ENCODE results near the gene PRICKLE4. TPM values are rescaled to one million over a fixed set of nuclear protein-coding genes. Genes with fewer than 3 reads are reported as not detected.

Gene PRICKLE4
- total and polyA plus RNA-seq, 2 of the 8 experiments (the other 6 are each of a cell fraction or from before 2014, with no cell fraction given): 0.32 to 1.4 TPM

DNA sequence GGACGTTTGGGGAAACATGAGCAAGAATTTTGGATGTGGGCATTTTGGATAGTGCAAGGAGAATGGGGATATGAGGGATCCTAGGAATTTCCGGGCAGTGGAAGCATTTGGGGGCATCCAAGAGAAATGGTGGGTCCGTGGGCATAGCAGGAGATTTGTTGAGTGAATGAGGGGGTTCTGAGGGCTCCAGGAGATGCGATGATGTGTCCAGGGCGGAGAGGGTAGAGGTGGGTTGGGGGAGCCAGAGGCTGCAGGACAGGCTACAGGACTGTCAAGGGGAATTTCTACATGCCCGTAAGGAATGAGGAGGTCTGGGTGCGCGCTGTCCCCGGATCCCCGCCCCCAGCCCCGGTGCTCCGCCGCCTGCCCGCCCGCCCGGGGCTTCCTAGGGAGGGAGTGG is 1.2 kb upstream of the PRICKLE4 start (continued):
- TF ChIP-seq, protein P1, sequence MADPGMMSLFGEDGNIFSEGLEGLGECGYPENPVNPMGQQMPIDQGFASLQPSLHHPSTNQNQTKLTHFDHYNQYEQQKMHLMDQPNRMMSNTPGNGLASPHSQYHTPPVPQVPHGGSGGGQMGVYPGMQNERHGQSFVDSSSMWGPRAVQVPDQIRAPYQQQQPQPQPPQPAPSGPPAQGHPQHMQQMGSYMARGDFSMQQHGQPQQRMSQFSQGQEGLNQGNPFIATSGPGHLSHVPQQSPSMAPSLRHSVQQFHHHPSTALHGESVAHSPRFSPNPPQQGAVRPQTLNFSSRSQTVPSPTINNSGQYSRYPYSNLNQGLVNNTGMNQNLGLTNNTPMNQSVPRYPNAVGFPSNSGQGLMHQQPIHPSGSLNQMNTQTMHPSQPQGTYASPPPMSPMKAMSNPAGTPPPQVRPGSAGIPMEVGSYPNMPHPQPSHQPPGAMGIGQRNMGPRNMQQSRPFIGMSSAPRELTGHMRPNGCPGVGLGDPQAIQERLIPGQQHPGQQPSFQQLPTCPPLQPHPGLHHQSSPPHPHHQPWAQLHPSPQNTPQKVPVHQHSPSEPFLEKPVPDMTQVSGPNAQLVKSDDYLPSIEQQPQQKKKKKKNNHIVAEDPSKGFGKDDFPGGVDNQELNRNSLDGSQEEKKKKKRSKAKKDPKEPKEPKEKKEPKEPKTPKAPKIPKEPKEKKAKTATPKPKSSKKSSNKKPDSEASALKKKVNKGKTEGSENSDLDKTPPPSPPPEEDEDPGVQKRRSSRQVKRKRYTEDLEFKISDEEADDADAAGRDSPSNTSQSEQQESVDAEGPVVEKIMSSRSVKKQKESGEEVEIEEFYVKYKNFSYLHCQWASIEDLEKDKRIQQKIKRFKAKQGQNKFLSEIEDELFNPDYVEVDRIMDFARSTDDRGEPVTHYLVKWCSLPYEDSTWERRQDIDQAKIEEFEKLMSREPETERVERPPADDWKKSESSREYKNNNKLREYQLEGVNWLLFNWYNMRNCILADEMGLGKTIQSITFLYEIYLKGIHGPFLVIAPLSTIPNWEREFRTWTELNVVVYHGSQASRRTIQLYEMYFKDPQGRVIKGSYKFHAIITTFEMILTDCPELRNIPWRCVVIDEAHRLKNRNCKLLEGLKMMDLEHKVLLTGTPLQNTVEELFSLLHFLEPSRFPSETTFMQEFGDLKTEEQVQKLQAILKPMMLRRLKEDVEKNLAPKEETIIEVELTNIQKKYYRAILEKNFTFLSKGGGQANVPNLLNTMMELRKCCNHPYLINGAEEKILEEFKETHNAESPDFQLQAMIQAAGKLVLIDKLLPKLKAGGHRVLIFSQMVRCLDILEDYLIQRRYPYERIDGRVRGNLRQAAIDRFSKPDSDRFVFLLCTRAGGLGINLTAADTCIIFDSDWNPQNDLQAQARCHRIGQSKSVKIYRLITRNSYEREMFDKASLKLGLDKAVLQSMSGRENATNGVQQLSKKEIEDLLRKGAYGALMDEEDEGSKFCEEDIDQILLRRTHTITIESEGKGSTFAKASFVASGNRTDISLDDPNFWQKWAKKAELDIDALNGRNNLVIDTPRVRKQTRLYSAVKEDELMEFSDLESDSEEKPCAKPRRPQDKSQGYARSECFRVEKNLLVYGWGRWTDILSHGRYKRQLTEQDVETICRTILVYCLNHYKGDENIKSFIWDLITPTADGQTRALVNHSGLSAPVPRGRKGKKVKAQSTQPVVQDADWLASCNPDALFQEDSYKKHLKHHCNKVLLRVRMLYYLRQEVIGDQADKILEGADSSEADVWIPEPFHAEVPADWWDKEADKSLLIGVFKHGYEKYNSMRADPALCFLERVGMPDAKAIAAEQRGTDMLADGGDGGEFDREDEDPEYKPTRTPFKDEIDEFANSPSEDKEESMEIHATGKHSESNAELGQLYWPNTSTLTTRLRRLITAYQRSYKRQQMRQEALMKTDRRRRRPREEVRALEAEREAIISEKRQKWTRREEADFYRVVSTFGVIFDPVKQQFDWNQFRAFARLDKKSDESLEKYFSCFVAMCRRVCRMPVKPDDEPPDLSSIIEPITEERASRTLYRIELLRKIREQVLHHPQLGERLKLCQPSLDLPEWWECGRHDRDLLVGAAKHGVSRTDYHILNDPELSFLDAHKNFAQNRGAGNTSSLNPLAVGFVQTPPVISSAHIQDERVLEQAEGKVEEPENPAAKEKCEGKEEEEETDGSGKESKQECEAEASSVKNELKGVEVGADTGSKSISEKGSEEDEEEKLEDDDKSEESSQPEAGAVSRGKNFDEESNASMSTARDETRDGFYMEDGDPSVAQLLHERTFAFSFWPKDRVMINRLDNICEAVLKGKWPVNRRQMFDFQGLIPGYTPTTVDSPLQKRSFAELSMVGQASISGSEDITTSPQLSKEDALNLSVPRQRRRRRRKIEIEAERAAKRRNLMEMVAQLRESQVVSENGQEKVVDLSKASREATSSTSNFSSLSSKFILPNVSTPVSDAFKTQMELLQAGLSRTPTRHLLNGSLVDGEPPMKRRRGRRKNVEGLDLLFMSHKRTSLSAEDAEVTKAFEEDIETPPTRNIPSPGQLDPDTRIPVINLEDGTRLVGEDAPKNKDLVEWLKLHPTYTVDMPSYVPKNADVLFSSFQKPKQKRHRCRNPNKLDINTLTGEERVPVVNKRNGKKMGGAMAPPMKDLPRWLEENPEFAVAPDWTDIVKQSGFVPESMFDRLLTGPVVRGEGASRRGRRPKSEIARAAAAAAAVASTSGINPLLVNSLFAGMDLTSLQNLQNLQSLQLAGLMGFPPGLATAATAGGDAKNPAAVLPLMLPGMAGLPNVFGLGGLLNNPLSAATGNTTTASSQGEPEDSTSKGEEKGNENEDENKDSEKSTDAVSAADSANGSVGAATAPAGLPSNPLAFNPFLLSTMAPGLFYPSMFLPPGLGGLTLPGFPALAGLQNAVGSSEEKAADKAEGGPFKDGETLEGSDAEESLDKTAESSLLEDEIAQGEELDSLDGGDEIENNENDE (IDR thresholded peaks at IDR 0.05; ENCODE audit: insufficient replicate concordance, low read length): no peak
- TF ChIP-seq CBX5 (IDR thresholded peaks at IDR 0.05; ENCODE audit: low read depth, low read length) (no peak), POLR2AphosphoS5 (IDR thresholded peaks at IDR 0.05; ENCODE audit: low read depth, low read length) (no peak), KDM4A (IDR thresholded peaks at IDR 0.05; ENCODE audit: low read depth, low read length, severe bottlenecking) (no peak), RBBP5 (IDR thresholded peaks at IDR 0.05; ENCODE audit: borderline replicate concordance, low read depth, low read length) (no peak), RNF2 (IDR thresholded peaks at IDR 0.05; ENCODE audit: borderline replicate concordance, low read depth, low read length, missing control alignments, poor library complexity, severe bottlenecking) (no peak), SP4 (IDR thresholded peaks at IDR 0.05; ENCODE audit: low read length) (no peak), TAF1 (IDR thresholded peaks at IDR 0.05; ENCODE audit: low read depth, low read length) (no peak), BACH1 (IDR thresholded peaks at IDR 0.05; ENCODE audit: low read length) (no peak), FOSL1 (IDR thresholded peaks at IDR 0.05; ENCODE audit: insufficient read depth, low read depth, low read length) (no peak), CHD2 (IDR thresholded peaks at IDR 0.05; ENCODE audit: low read length) (no peak), EP300 (IDR thresholded peaks at IDR 0.05; ENCODE audit: borderline replicate concordance in 1 of 2, low read depth in 2 of 2, low read length in 2 of 2) (no peak)
